Measurements from ENCODE around the gene MASTL.

GRCh38 chr10:27153845-27154193, 1.3 kb upstream of the MASTL start:
- no peak for TF ChIP-seq CTCF (IDR thresholded peaks at IDR 0.05)
- no peak for TF ChIP-seq POLR2A (IDR thresholded peaks at IDR 0.05)
